Medulla oblongata (tissue), 1 donor: Measurements from ENCODE around the gene NXN.
"Not testable (repeated sequence)": the region's sequence is repeated elsewhere in the genome, so short reads cannot be mapped to it uniquely, and the experiment has no call there.

Experiments
- DNase-seq: peaks from one replicate; pipeline ENCODE4 v3.0.0-alpha.2; 2015; ENCODE audit errors: extremely low spot score

The NXN gene

DNA sequence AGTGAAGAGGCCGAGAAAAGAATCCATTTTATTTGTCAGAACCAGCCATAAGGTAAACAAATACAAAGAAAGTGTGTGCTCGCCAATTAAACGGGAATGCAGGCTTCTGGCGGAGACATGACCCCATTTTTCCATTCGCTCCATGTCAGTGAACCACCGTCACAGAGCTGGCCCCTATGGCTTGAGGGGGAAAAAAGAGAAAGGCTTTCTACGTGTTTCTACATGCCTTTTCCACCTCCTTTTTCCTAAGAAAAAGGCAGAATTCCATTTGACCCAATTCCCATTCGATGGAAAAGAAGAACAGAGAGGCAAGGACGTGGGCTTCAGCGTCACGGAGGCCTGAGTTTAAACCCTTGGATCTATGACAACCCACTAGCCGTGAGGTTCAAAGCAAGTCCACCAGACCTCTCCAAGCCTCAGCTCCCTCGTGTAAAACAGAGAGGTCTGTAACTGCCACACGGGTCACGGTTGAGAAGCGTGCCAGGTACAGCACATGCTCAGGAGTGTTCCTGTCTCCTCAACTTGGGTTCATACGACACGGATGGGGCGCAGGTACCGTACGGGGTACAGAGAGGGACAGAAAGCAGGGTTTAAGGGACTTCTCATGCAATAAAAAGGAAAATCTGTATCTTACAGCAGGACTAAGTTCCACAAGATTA, 91.9 kb downstream of the NXN start:
- no peak for DNase-seq

DNA sequence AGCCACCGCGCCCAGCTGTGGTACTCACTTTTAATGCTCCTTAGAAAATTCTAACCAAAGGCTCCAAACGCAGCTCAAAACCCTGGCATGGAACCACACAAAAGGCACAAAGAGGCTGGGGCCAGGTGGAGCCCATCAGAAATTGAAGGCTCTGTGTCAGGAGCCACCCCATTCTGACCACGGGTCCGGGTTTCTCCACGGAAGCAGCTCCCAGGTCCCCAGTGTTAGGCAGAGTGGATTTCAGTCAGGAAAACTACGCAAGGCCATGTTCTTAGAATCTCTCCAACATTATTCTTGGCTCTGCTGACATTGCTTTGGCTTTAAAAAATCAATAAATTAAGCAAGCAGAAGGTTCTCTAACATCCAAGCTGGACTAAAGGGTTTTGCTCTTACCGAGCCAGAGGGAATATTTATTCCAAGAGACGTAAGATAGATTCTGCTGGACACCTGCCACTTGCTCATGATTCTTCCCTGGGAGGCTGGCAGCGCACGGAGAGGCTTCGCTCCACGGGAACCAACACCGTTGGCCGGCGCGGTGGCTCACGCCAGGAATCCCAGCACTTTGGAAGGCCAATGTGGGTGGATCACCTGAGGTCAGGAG, 93.5 kb downstream of the NXN start:
- peak; percentile 68 for DNase-seq

DNA sequence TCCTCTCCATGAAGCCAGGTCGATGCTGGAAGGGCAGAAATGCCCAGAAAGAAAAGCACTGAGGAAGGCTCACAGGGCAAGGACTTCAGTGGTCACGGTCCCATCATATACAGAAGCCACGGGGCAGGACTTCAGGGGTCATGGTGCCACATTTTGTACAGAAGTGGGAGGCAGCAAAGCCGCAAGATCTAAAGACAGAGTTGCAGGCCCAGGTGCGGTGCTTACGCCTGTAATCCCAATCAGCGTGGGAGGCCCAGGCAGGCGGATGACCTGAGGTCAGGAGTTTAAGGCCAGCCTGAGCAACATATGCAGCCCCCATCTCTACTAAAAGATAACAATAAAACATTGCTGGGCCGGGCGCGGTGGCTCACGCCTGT, 96.0 kb downstream of the NXN start:
- no peak for DNase-seq

DNA sequence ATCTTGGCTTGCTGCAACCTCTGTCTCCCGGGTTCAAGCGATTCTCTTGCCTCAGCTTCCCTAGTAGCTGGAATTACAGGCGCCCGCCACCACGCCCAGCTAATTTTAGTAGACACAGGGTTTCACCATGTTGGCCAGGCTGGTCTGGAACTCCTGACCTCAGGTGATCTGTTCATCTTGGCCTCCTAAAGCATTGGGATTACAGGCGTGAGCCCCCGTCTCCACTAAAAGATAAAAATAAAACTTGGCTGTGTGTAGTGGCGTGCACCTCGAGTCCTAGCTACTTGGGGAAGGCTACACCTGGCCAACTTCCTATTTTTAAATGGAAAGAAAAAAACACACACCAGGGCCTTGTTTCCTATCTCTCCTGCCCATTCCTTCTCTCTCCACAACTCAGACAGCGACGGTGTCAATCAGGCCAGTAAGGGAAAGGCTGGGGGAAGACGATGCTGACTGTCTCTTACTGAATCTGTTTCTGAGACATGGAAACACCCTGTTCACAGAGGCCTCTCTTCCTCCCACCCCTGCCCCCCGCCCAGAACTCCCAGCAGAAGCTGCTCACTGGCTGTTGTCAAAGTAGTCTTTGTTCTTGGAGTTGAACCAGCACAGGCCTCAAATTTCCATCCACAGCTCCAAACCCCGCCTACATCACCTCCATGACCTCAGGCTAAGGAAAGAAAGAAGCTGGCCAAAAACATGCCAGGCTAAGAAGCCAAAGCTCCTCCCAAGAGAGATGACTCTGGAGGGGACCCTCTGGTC, 96.6 kb downstream of the NXN start:
- DNase-seq: peak; percentile 30

DNA sequence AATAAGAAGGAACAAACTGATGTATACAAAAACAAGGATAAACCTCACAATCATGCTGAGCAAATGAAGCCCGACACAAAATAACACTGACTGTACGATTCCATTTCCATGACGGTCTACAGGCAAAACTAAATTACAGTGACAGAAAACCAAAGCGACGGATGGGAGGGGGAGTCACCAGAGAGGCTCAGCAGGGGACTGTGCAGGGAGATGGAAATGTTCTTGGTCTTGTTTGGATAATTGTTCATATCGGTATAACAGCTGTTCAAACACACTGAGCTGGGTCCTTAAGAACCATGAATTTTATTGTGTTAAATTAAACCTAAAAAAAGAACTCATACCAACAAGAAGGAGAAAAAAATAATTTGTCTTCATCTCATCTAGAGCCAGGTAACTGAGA, 97.8 kb downstream of the NXN start:
- DNase-seq: no peak

DNA sequence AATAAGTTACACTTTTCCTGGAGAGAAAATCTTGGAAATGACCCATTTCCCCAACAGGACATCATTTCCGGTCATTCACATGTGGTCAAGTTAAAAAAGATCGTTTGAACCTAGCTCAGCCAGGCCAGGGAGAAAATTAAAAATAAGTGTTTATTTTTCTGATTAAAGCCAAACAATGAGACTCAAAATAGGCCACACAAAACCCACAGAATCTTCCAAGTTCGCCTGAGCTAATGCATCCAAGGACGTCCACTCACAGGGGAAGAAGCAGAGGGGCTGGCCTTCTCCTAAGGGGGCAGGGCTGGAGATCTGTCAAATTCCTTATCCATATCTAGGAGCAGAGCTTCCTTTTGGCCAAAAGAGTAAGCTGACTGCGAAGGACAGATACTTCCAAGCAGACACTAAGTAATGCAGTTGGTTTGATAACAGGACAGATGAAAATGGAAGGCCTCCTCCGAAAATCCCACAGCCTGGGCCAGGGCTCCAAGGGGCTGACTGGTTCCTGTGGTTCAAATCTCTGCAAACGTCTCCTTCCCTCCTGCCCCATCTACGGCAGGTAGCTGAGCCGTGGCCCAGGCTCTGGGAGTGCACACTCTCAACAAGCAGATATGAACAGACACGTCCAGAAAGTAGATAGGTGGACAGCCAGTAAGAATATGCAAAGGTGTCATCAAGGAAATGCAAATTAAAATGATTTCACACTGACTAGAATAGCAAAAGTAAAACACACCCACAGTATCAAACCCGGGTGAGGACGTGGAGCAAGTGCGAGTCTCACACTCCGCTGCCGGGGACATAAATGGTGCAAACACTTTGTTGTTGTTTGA, 98.9 kb downstream of the NXN start:
- DNase-seq: no peak

DNA sequence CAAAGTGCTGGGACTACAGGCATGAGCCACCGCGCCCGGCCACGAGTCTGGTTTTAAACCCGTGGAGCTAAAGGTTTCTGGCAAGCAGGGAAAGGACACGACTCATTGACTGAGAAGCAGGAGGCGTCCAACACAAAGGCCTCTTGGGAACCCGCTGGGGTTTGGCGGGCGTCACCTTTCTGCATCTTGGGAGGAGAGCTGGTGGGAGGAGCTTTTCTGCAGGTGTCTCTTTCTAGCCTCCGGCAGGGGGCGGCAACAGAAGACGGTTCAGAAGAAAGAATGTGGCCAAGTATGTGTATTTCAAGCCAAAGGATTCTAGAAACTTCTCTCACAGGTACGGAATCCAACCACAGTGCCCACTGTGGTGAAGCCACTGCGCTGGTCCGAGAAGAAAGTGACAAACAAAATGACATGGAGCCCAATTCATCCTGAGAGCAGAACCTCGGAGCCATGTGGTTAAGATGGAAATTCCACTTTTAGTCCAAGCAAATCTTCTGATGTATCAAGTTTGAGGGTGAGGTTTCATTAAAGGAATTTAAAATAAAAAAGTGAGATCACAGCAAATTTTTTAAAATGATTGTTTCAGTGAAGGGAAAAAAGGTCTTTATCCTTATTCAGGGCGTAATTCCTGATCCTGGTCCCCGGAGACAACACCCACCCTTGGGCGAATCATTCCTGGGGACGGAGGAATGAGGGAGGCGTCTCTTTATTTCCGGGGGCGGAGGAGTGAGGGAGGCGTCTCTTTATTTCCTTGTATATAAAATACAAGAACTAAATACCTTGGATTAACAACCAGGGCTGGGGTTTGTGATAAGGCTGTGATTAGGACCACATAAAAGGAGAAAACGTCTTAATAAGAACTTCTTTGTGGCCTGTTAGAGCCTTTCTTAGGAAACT, 99.8 kb downstream of the NXN start:
- DNase-seq: peak; percentile 62

DNA sequence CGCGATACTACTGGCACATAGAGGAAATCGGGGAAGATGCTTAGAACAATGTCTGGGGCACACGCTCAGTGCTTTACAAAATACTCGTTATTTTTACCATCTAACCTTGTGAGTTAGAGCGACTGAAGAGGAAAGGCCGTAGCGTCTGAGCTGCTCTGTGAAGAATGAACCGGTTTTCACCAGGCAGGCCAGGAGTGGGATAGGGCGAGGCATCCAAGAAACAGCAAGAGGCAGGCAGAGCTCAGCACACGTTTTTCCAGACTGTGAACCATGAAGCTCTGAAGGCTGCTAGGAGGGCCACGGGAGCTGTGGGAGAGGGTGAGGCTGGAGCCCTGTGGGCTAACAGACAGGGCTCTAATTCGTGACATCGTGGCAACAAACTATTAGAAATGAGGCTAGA, 101.9 kb downstream of the NXN start:
- no peak for DNase-seq

DNA sequence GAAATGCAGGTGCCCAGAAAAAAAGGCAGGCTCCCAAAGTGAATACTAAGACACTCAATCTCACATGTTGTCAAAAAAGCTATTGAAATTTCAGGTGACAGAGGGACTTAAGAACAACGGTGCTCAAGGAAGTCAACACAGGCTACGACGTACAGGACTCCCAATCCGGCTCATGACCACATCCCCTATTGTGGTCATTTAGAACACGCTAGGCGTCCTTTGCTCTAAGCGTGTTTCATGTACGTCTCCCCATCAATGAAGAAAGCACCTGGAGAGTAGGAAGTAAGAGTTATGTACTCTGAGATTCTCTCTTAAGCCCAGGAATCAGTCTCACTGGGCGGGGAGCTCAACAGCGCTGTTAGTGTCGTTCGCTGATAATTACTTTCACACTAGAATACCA, 103.3 kb downstream of the NXN start:
- no peak for DNase-seq

DNA sequence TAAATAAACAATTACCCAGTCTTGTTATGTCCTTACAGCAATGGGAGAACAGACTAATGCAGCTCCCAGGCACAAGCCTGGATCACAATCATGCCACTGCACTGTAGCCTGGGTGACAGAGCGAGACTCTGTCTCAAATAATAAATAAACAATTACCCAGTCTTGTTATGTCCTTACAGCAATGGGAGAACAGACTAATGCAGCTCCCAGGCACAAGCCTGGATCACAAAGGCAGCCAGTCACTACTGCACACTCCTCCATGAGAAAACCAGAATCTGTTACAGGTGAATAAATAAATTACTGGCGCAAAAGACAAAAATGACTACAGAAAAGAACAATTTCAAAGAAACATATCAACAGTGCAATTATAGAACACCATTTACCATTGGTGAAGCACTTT, 105.0 kb downstream of the NXN start:
- not testable (repeated sequence) for DNase-seq

DNA sequence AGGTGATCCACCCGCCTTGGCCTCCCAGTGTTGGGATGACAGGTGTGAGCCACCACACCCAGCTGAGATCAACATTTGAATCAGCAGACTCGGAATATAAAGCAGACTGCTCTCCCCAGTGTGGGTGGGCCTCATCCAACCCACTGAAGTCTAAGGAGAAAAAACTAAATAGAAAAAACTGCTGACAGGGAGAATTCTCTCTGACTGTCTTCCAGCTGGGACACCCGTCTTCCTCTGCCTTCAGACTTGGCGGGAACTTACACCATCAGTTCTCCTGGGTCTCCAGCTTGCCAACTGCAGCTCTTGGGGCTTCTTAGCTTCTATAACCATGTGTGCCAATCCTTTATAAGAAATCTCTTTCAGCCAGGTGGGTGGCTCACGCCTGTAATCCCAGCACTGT, 106.7 kb downstream of the NXN start:
- DNase-seq: no peak

DNA sequence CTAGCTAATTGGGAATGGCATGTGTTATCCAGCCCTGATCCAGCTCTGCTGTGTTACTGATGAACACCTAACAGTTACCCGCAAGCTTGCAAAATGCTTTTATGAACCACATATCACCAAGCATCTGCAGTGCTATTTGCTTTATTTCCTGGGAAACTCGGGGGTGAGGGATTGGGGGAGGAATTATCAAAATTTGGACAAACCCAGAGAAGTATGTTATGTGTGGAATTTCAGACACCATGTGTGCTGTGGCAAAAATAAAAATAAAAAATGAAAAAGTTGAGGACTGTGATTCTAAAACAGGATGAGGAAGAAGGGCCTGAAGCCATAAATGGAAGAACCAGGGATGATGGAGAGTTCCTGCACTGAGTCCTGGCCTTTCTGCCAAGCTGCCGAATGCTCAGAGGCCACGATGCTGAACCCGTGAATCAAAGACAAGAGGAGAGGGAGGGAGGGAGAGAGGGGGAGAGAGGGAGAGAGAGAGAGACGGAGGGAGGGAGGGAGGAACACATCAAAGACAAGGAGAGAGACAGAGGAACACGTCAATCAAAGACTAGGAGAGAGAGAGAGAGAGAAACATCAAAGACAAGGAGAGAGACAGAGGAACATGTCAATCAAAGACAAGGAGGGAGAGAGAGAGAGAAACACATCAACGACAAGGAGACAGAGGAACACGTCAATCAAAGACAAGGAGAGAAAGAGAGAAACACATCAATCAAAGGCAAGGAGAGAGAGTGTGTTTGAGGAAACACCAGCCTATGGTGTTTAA, 107.6 kb downstream of the NXN start:
- DNase-seq: no peak

DNA sequence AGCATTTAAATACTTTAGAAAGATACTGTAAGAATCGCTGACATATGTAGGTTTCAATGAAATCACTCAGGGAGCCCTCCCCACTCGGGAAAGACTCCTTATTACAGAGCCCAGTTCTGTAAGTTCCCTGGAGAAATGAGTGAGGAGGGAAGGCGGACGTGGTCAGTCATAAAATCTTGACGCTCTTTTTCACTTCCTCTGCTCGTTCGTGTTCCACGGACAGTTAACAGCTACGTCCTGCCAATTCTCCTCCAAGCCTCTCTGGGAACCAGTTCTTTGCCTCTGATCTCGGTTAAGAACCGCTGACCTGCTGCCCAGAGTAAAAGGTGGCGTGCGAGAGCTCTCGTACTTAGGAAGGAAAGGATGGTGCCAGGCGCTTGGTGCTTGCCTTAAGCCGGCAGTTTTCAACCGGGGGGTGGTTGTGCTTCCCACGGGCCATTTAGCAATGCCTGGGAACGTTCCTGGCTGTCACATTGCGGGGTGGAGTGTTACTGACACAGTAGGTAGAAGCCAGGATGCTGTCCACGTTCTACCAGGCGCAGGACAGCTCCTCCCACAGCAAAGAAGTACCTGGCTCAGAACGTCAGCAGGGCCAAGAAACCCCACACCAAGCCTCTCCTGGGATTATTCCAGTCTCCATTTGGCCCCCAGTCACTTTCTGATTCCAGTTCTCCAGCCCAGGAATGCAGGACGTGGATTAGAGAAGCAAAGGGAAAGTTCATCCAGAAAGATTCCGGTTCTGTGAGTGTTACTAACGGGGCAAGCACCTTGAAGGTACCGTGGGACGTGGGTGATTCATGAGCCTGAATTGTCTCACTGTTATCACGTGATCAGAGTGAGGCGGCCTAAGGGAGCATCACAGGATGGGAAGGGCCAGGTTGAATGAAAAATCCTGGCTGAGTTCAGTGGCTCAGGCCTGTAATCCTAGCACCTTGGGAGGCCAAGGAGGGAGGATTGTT, 109.7 kb downstream of the NXN start:
- DNase-seq: no peak

DNA sequence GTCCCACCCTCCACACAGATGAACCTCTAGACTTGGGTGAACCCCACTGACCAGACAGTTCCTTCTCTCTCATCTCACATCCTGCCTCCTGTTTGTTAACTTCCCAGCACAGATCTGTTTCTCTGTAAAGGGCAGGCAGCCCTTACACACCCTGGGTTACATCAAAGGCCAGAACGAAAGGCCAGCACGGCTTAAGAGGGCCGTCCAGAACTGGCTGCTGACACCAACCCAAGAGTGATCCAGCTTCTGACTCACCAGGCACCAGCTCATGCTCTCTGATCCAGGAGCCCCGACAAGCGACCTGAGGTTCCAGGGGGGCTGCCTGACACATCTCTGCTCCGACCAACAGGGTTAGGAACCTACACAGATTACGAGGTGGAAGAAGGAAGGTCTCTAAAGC, 110.5 kb downstream of the NXN start:
- peak; percentile 41 for DNase-seq

DNA sequence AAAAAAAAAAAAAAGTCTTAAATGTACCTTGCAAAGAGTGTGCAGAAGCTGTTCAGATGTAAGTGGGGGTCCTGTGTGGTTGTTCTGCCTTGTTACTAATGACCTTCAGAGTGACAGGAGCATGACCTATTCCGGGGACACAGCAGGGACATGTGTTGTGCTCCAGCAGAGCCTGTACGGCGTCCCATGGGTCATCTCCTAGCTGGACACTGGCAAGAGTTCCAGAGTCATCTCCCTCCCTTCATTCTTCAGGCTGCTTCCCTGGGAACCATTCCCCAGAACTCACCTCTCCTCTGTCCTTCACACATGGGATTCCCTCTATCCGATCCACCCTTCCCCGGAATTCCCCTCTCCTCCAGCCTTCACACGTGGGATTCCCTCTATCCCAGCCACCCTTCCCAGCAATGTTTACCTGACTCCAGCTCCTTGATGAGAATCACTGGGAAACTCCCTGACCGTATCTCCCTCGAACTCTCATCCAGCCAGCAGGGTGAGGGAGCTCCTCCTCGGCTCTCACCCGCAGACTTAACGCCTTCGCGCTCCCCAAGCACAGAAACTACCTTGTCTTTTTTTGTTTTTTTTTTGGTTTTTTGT, 111.6 kb downstream of the NXN start:
- no peak for DNase-seq

DNA sequence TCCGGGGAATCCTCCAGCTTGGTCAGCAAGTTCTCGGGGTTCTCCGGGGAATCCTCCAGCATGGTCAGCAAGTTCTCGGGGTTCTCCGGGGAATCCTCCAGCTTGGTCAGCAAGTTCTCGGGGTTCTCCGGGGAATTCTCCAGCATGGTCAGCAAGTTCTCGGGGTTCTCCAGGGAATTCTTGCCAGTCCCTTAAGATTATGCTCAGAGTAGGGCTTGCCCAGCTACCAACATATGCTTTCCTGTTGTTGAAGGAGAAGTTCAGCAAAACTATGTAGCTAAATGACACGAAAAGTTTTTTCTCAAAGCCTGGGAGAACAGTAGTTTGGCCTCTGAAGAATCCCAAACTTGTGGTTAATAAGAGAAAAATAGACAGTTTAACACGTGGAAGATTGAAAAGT, 112.3 kb downstream of the NXN start:
- DNase-seq: not testable (repeated sequence)

DNA sequence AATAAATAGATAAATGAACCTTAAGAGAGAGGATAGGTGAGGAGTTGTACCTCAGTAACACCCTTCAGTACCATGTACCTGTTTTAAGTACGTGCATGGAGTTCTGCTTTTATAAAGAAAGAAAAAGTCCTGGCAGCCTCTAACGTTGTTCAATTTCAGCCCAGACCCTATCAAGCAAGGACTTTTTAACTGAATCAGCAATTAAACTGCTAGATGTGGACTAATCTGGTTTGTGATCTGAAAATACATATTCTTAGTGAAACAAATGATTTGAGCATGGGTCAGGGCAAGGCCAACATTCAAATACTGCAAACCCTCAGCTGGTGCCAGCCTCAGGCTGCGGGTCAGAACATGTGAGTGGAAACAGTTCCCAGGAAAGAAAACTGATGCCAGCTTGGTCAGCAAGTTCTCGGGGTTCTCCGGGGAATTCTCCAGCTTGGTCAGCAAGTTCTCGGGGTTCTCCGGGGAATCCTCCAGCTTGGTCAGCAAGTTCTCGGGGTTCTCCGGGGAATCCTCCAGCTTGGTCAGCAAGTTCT, 112.9 kb downstream of the NXN start:
- DNase-seq: no peak

DNA sequence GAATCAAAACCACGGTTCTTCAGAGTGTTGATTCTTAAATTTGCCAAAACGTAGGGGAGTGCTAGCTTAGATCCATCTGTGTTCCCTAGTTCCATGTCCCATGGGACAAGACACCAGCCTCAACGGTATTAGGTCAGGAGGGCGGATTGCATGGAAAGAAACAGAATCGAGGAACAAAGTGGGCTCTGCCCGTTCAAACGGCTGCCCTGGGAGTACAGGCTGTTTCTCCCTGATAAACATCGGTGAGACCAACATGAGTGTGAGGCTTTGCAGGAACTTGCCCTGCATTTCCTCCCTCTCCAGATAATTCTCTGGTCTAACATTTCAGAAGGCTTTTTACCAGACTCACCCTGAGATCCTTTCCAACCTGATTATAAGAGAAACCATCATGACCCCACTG, 115.3 kb downstream of the NXN start:
- no peak for DNase-seq

DNA sequence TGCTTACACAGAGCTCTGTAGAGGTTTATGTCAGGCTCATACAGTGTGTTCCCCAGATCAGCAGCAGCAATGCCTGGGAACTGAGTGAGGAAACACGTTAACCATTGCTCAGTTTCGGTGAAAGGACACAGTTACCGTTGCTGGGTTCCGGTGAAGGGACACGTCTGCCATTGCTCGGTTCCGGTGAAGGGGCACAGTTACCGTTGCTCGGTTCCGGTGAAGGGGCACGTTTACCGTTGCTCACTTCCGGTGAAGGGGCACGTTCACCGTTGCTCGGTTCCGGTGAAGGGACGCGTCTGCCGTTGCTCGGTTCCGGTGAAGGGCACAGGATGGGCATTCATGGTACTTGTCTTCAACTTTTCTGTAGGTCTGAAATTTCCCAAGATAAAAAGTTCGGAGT, 115.7 kb downstream of the NXN start:
- no peak for DNase-seq
